Cerebellar cortex (tissue), 1 donor: ENCODE results near the gene THRAP3.

Experiments
- DNase-seq: peaks from one replicate; pipeline ENCODE4 v3.0.0-alpha.2; 2015; ENCODE audit warnings: low spot score

THRAP3 gene

GRCh38 chr1:36352910-36353878 is 129.0 kb downstream of the THRAP3 start:
- DNase-seq = no peak

GRCh38 chr1:36354486-36354885 is 130.2 kb downstream of the THRAP3 start:
- DNase-seq = no peak
